GM18499 (cell line): Measurements from ENCODE around the gene OTOS.

ENCODE experiments used
- ATAC-seq: cut with Tn5 transposase; IDR thresholded peaks from one replicate; pipeline ENCODE4 v1.9.1; 2021; ENCODE audit warnings: moderate number of reproducible peaks; ENCODE audit not compliant: insufficient read depth, unreplicated experiment

OTOS gene

GRCh38 chr2:240140511-240140910, at the start of gene OTOS:
OTOS (minus strand) TSS chr2:240140658; CDS start chr2:240140326, 332 bp downstream.
- ATAC-seq: no peak

DNA sequence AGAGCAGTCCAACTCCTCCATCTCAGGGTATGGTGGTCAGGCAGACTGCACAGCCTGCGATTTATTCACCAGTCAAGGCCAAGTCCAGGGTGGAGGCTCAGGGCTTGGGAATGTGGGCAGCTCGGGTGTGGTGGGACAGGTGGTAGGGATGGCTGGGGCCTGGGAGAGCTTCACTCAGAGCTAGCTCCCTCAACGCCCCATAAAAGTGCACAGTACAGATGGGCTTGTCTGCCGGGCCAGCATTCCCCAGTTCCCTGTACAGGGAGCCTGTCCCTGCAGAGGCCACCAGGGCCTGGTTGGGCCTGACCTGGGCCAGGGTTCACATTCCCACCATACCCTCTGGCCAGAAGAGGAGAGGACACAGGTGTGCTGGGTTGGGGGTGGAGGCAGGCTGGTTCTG, 49.2 kb upstream of the OTOS start:
- ATAC-seq: no peak

DNA sequence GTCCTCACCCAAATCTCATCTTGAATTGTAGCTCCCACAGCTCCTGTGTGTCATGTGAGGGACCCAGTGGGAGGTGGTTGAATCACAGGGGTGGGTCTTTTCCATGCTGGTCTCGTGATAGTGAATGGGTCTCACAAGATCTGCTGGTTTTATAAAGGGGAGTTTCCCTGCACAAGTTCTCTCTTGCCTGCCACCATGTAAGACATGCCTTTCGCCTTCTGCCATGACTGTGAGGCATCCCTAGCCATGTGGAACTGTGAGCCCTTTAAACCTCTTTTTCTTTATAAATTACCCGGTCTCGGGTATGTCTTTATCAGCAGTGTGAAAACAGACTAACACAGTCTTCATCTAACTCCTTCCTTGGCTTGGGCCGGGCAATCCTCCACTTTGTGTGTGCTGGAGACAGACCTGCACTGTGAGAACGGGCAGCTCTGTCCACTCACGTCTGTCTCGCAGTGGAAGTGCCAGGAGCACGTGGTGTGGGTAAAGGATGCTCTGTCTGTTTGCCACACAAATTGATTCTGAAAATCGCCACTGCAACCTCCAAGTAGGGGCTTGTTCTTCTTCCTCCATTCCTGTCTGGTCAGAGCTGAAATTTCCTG, 47.6 kb upstream of the OTOS start:
- ATAC-seq: no peak

DNA sequence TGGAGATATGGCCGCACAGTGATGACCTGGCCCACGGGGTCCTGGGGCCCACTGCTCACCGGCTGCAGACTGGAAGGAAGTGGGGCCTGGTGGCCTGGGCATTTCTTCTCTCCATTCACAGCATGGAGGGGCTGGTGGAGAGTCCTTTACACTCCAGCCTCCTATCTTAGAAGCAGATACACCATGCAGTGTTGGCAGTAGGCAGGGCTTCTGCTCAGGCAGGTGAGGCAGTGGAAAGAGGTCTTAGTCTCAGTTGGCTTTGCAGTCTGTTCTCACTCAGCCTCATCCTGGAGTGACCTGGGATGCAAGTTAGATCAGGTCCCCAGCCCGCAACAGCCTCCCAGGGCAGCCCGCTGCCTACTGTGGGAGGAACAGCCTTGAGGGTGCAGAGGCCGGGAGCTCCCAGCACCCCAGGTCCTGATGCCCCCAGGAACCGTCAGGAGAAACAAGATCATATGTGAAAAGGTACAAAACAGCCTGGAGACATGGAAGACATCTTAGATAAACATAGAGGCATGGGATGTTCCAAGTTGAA, 45.8 kb upstream of the OTOS start:
- ATAC-seq: no peak

- ATAC-seq: no peak
Measured at GRCh38 chr2:240184656-240185055, 44.2 kb upstream of the OTOS start.

DNA sequence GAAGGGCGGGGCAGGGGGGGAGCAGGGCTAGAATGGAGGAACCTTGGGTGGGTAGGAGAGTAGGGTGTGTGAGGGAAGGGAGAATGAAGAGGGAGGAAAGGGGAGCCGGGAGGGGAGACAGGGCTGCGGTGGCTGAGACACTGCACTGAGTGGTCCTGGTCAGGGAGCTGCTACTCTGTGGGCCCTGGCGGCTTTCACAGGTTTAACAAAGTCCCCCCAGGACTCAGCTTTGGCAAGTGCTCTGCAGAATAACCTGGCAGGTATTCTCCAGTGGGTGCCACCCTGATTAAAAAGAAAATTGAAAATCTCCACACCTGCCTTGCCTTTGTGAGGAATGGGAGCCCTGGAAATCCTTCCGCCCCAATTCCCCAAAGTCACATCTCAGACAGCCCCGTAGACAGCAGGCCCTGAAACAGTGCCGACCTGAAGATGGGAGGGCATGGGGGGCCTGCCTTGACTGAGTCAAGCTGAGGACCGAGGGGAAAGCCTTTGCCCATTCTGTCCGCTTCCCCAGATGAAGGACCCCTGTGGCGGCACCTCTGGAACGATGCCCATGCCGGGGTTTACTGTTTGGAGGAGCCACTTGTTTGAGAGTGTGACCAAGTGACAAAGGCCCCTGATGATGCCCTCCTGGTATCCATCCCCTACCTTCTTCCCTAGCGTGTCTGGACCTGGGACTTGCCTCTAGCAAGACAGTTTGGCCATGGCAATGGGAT, 43.6 kb upstream of the OTOS start:
- ATAC-seq: no peak

DNA sequence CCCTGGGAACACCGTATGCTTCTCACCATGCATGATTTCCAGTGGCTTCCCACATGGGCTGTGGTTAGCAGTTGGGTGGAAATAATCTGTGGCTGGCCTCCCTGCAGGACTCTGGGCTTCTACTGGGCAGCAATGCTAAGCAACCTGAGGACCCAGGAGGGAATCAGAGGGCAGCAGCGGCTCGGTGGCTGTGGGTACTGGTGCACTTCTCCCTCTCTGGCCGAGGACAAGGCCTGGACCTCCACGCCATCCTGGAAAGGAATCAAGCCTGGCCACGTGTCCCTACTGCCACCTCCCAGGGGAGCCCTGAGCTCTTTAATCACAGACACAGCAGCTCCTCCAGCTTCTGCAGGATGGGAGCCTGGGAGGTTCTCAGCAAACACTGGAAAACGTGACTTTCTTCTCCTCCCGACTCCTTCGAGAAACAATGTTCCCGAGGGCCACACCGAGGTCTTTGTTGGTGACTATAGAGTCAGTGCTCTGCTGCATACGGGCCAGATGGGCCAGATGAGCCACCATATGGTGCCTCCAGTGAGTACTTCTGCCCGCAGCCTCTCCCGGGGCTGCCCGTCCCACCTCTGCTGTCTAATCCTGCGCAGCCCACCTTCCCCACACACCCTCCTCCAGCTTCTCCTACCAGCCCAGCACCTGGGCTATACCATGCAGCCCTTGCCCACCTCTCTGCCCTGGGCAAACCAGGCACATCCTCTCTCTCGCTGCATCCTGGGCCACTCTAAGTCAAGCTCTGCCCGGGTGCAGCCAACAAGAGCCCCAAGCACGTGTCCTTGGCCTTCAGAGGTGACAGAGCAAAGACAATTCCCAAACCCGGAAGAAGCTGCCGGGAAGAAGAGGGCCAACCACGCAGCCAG, 42.8 kb upstream of the OTOS start:
- ATAC-seq: no peak

- no peak for ATAC-seq
Measured at GRCh38 chr2:240182476-240182875, 42.0 kb upstream of the OTOS start.

DNA sequence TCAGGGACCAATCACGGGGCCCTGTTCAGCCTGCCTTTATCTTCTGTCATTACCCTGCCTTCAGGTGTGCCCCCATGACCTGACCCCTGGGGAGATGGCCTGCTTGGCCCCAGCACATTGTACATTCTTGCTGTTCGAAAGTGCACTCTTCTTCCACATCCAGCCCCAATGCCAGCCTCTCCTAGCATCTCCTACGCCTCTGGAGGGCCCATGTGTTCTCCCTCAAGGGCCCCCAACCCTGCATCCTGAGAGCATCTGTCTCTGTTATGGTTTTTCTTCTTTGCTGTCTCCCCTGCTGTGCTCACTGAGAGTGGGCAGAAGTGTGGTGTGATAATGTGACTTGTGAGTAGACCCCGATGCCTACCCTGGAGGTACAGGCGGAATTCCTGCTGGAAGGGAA, 41.5 kb upstream of the OTOS start:
- no peak for ATAC-seq

GRCh38 chr2:240179941-240180666, 39.6 kb upstream of the OTOS start:
- no peak for ATAC-seq

DNA sequence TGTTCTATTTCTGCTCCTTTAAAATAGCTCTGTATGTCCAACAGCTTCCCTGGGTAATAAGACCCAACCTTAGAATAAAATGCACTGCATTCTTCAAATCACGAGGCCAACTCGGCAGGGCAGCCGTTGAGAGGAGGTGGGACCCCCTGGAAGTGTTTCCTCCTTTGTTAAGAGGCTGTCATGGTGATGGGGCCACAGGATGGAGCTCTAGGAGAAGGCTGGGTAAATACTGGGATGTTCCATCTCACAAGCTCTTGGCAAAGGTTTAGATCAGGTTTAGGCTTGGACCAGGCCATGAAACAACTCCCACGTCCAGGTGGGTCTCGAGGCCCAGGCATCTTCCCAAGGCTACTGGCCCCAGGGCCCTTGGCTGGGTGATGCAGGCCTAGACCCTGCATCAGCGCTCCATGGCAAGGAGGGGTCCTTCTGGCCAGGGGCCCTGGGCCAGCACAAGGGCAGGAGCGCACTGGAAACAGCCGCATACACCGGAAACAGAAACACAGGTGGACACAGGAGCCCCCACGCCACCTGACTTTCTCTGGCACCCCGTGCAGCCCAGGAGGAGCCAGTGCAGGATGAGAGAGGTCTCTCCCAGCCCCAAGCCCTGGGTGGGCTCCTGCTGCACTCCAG, 38.8 kb upstream of the OTOS start:
- no peak for ATAC-seq

DNA sequence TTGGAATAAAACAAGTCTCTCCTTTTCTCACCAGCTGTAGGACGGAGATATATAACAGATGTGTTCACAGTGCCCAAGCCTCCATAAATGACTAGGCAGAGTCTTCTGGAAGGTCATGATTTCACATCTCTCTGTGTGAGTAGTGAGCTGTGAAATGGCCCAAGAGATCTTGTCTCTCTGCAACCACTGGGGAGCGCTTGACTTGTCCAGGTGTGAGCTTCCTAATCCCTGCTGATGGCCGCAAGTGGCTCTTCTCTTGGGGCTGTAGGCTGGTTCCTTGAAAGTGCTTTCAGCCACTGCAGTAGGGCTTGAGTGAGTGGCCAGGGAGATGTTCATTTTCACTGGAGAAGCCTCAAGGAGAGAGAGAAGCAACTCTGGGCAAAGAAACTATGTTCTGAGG, 38.1 kb upstream of the OTOS start:
- no peak for ATAC-seq

- no peak for ATAC-seq
Measured at GRCh38 chr2:240174496-240174895, 34.0 kb upstream of the OTOS start.

- ATAC-seq: no peak
Measured at GRCh38 chr2:240172071-240172895, 31.8 kb upstream of the OTOS start.

DNA sequence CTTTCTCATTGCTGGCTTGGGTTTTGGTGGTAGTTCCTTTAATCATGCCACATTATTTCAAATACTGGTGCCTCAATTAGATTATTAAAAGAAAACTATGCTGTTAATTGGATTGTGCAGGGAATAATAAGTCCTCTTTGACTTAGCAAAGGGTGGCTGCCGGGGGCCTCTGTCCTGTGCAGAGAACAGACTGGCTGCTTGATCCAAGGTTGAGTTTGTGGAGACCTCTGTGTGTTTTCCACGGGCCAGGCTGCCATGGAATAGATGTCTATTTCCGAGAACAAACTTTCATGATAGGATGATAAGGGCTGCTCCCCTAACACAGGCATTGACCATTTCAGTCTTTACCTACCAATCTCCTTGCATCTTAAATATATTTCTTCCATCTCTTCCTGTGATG, 30.4 kb upstream of the OTOS start:
- ATAC-seq: no peak

GRCh38 chr2:240170354-240170735, 29.9 kb upstream of the OTOS start:
- no peak for ATAC-seq

DNA sequence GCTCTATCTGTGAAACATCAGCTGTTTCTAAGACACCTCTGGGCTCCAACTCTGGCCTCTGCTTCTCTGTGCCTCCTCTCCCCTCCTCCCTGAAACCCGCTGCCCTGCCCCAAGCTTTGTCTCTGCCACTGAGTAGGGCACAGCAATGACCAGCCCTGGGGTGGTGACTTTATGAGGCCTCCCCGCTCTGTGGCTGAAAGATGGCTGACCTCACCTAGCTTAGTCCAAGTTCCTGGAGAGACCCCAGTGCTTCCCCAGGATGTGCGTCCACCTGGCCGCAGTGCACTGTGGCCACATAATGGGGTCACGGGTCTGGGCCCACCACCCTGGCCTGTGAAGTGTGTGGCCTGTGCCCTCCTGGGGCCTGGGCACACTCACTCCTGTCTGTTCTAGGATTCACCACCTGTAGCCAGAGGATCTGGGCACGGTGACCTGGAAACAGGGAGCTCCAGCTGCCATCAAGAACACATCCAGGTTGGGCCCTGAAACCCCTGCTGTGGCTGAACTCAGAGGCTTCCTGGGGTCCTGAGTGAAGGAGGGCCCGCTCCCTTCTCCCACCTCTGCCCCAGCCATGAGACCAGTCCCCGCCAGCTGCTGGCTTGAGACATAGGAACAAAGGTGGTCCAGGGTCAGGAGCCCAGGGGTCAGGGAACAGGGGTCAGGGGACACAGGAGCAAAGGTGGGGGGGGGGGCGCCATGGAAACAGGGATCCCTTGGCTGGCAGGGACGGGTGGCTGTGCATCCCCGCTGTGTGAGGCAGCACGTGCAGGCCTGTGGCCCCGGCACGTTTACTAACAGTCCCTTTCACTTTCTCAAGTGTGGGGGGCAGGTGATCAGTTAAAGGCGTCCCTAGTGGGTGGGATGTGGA, 29.3 kb upstream of the OTOS start:
- no peak for ATAC-seq
